ENCODE results near the gene FAM193A. TPM values are rescaled to one million over a fixed set of nuclear protein-coding genes. Genes with fewer than 3 reads are reported as not detected.
"Not testable (repeated sequence)": the region's sequence is repeated elsewhere in the genome, so short reads cannot be mapped to it uniquely, and the experiment has no call there.

FAM193A gene
- total RNA-seq, 1 donor from 2014 or later, result 28.9 TPM

- ATAC-seq (no peak), DNase-seq (peak; percentile 17)
- no peaks in the 10 kb centered on the region for H3K4me1 ChIP-seq
- TF ChIP-seq, protein P1, sequence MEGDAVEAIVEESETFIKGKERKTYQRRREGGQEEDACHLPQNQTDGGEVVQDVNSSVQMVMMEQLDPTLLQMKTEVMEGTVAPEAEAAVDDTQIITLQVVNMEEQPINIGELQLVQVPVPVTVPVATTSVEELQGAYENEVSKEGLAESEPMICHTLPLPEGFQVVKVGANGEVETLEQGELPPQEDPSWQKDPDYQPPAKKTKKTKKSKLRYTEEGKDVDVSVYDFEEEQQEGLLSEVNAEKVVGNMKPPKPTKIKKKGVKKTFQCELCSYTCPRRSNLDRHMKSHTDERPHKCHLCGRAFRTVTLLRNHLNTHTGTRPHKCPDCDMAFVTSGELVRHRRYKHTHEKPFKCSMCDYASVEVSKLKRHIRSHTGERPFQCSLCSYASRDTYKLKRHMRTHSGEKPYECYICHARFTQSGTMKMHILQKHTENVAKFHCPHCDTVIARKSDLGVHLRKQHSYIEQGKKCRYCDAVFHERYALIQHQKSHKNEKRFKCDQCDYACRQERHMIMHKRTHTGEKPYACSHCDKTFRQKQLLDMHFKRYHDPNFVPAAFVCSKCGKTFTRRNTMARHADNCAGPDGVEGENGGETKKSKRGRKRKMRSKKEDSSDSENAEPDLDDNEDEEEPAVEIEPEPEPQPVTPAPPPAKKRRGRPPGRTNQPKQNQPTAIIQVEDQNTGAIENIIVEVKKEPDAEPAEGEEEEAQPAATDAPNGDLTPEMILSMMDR (IDR thresholded peaks at IDR 0.05), result no peak
- H3K27ac ChIP-seq, result no peak overlapping the region
- H3K27me3 ChIP-seq, result no peaks in the 10 kb centered on the region
- intact Hi-C loops (cut with DNase I), result no loop called here
- no peaks in the 10 kb centered on the region for H3K36me3 ChIP-seq
- H3K9me3 ChIP-seq, result no peaks in the 10 kb centered on the region
- no peak overlapping the region for H3K4me3 ChIP-seq
Measured at GRCh38 chr4:2607822-2608221, 71.4 kb downstream of the FAM193A start.

DNA sequence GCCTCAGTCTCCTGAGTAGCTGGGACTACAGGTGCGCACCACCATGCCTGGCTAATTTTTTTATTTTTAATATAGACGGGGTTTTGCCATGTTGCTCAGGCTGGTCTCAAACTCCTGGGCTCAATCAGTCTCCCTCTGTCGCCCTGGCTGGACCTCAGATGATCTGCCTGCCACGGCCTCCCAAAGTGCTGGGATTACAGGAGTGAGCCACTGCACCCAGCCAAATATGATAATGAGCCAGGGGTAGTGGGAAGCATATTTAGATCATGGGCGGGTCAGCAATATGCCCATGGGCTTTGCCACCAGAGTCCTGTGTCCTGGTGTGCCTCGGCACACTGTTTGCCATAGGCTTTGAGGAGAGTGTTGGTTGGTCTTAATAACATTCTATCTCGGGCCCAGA, 71.8 kb downstream of the FAM193A start:
- intact Hi-C loops (cut with DNase I), result no loop called here
- no peak overlapping the region for H3K27ac ChIP-seq
- DNase-seq (peak; percentile 11), ATAC-seq (no peak)
- no peaks in the 10 kb centered on the region for H3K9me3 ChIP-seq
- H3K4me1 ChIP-seq, result no peaks in the 10 kb centered on the region
- no peaks in the 10 kb centered on the region for H3K27me3 ChIP-seq
- TF ChIP-seq, protein P1 (IDR thresholded peaks at IDR 0.05), result no peak
- no peak overlapping the region for H3K4me3 ChIP-seq
- H3K36me3 ChIP-seq, result no peaks in the 10 kb centered on the region

GRCh38 chr4:2615821-2616220, 79.4 kb downstream of the FAM193A start:
- peak; percentile 35 for DNase-seq
- no peak overlapping the region for H3K27ac ChIP-seq
- TF ChIP-seq, protein P1 (IDR thresholded peaks at IDR 0.05), result no peak
- H3K4me1 ChIP-seq, result no peaks in the 10 kb centered on the region
- H3K36me3 ChIP-seq, result no peaks in the 10 kb centered on the region
- no peak overlapping the region for H3K4me3 ChIP-seq
- no peaks in the 10 kb centered on the region for H3K27me3 ChIP-seq
- ATAC-seq, result no peak
- intact Hi-C loops (cut with DNase I), result no loop called here
- H3K9me3 ChIP-seq, result no peaks in the 10 kb centered on the region

GRCh38 chr4:2617955-2618354, 81.5 kb downstream of the FAM193A start:
- ATAC-seq, result no peak

DNA sequence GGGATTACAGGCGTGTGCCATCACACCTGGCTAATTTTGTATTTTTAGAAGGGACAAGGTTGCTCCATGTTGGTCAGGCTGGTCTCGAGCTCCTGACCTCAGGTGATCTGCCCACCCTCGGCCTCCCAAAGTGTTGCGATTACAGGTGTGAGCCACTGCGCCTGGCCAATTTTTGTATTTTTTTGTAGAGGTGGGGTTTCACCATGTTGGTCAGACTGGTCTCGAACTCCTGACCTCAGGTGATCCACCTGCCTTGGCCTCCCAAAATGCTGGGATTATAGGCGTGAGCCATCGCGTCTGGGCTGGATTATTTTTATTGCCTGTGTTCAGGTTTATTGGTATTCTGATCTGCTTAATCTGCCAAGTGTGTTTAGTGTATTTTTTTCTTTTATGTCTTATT, 82.3 kb downstream of the FAM193A start:
- H3K36me3 ChIP-seq; H3K27ac ChIP-seq; H3K9me3 ChIP-seq; H3K27me3 ChIP-seq; H3K4me3 ChIP-seq; ATAC-seq; H3K4me1 ChIP-seq; intact Hi-C loops (cut with DNase I): not testable (repeated sequence)
- peak; percentile 29 for DNase-seq

More at GRCh38 chr4:2617955-2618354, 81.5 kb downstream of the FAM193A start:
- TF ChIP-seq, protein P1 (IDR thresholded peaks at IDR 0.05), result no peak
- H3K27me3 ChIP-seq, result no peaks in the 10 kb centered on the region
- DNase-seq, result peak; percentile 7
- intact Hi-C loops (cut with DNase I), result no loop called here
- H3K9me3 ChIP-seq, result no peaks in the 10 kb centered on the region
- no peaks in the 10 kb centered on the region for H3K36me3 ChIP-seq
- H3K4me3 ChIP-seq, result no peak overlapping the region
- H3K27ac ChIP-seq, result no peak overlapping the region
- H3K4me1 ChIP-seq, result no peaks in the 10 kb centered on the region

DNA sequence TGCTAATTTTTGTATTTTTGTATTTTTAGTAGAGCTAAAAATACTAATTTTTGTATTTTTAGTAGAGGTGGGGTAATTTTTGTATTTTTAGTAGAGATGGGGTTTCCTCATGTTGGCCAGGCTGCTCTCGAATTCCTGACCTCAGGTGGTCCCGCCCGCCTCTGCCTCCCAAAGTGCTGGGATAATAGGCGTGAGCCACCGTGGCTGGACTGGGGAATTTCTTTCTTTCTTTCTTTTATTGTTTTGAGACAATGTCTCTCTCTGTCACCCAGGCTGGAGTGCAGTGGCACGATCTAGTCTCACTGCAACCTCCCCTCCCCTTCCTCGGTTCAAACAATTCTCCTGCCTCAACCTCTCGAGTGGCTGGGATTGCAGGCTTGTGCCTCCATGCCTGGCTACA, 83.0 kb downstream of the FAM193A start:
- Histone ChIP-seq H3K9me3 (no peaks in the 10 kb centered on the region), H3K4me3 (no peak overlapping the region), H3K4me1 (no peaks in the 10 kb centered on the region), H3K36me3 (no peaks in the 10 kb centered on the region), H3K27ac (no peak overlapping the region), H3K27me3 (no peaks in the 10 kb centered on the region)
- TF ChIP-seq, protein P1 (IDR thresholded peaks at IDR 0.05), result no peak
- DNase-seq (peak; percentile 31), ATAC-seq (no peak)
- intact Hi-C loops (cut with DNase I), result no loop called here

All from upper lobe of right lung (tissue), 1 donor.